Right lobe of liver (tissue), 4 donors: Measurements from ENCODE around the gene SHQ1.

Experiments used
- CTCF ChIP-seq, 4 donors: fragments of 200-600 bp in 3 of 4; fragments of 450-650 bp in 1 of 4; IDR thresholded peaks; one replicate each; pipeline versions ENCODE4 v1.5.1 to v1.8.0; 2016 to 2022; ENCODE audit warnings: antibody characterized with exemption in 4 of 4, mild to moderate bottlenecking in 2 of 4
- POLR2A ChIP-seq: fragments of 450-650 bp; IDR thresholded peaks from one replicate; pipeline ENCODE4 v1.6.1; 2017; ENCODE audit warnings: antibody characterized with exemption, mild to moderate bottlenecking
- donor health status: DM: no; HTN: no; CAD: no.
- donor health status: DM: no; HTN: no; CAD: no.
- donor health status: DM: no; HTN: yes; CAD: no.

GRCh38 chr3:72782521-72782920 lies 65.7 kb downstream of the SHQ1 start:
- TF ChIP-seq CTCF (IDR thresholded peaks at IDR 0.05) (no peak), POLR2A (no peak)
